H1 (cell line): Measurements from ENCODE around the gene SPAG4. TPM values are rescaled to one million over a fixed set of nuclear protein-coding genes. Genes with fewer than 3 reads are reported as not detected.
A peak's percentile ranks its signal among the peaks of the same experiment; 100 is the strongest.

Experiments used
- CTCF ChIA-PET: fragments of 300-600 bp; sonication (Branson Sonifier 250); formaldehyde crosslinking; loops from one replicate; lab custom pipeline; 2021; ENCODE audit not compliant: partially characterized antibody; lab: Charles Lee
- POLR2A ChIA-PET: fragments of 300-600 bp; sonication (Branson Sonifier 250); formaldehyde crosslinking; loops from one replicate; lab custom pipeline; 2021; ENCODE audit warnings: inconsistent platforms; ENCODE audit not compliant: partially characterized antibody; lab: Charles Lee
- DNase-seq, 2 experiments: peaks; one replicate each; pipeline versions ENCODE4 v3.0.0 to v3.0.0-alpha.2; 2010 to 2022; ENCODE audit warnings: low spot score in 2 of 2, low read depth in 1 of 2, mixed read lengths in 1 of 2
- FAIRE-seq: peaks from 2 replicates; lab custom pipeline; 2011; peaks lifted over from hg19 to GRCh38; lab: Jason Lieb, UNC
- H2AFZ ChIP-seq: 2 replicates; pipeline ENCODE4 v1.8.1; 2012; ENCODE audit warnings: low read length, inconsistent platforms
- H2AK5ac ChIP-seq: 2 replicates; pipeline ENCODE4 v1.6.1; 2013; ENCODE audit warnings: low read depth, low read length
- H2BK120ac ChIP-seq: replicated peaks from 2 replicates; pipeline ENCODE3; 2013; ENCODE audit warnings: low read depth, low read length, inconsistent platforms
- H2BK12ac ChIP-seq: 2 replicates; pipeline ENCODE4 v1.6.1; 2013; ENCODE audit warnings: low read depth, low read length
- H2BK15ac ChIP-seq: 2 replicates; pipeline ENCODE4 v1.6.1; 2013; ENCODE audit warnings: low read length
- H2BK20ac ChIP-seq: 2 replicates; pipeline ENCODE4 v1.6.1; 2013; ENCODE audit warnings: low read length
- H2BK5ac ChIP-seq: 2 replicates; pipeline ENCODE4 v1.6.1; 2013; ENCODE audit warnings: low read depth, low read length
- H3K14ac ChIP-seq: 2 replicates; pipeline ENCODE4 v1.6.1; 2013; ENCODE audit warnings: inconsistent platforms; ENCODE audit not compliant: insufficient read length
- H3K18ac ChIP-seq: 2 replicates; pipeline ENCODE4 v1.6.1; 2013; ENCODE audit warnings: low read length; ENCODE audit errors: extremely low read depth
- H3K23ac ChIP-seq: 2 replicates; pipeline ENCODE4 v1.6.1; 2013; ENCODE audit warnings: inconsistent platforms; ENCODE audit not compliant: insufficient read length
- H3K23me2 ChIP-seq: 2 replicates; pipeline ENCODE4 v1.6.1; 2013; ENCODE audit warnings: low read depth, low read length
- H3K27ac ChIP-seq: 2 replicates; pipeline ENCODE4 v1.6.1; 2011; ENCODE audit warnings: low read depth, low read length, inconsistent platforms
- H3K27me3 ChIP-seq, 4 experiments: replicated peaks in 1 of 4; 1 replicate in 1 of 4; 2 replicates in 3 of 4; pipeline versions ENCODE4 v1.6.1 to v1.8.1; 2011 to 2013; ENCODE audit warnings: low read length in 3 of 4, mild to moderate bottlenecking in 3 of 4, inconsistent platforms in 2 of 4, mixed read lengths in 2 of 4, moderate library complexity in 1 of 4; ENCODE audit not compliant: control insufficient read depth in 3 of 4, insufficient read depth in 3 of 4; ENCODE audit errors: extremely low read depth in 1 of 4
- H3K36me3 ChIP-seq, 4 experiments: 2 replicates each; pipeline versions ENCODE4 v1.6.1 to v1.8.1; 2011 to 2013; ENCODE audit warnings: mild to moderate bottlenecking in 4 of 4, low read length in 3 of 4, moderate library complexity in 2 of 4, control low read depth in 1 of 4, inconsistent platforms in 1 of 4; ENCODE audit not compliant: insufficient read depth in 4 of 4, control insufficient read depth in 2 of 4
- H3K4ac ChIP-seq: replicated peaks from 2 replicates; pipeline ENCODE3; 2013; ENCODE audit warnings: low read length, low read depth, mixed read lengths, inconsistent platforms; ENCODE audit not compliant: insufficient read length
- H3K4me1 ChIP-seq, 4 experiments: replicated peaks in 1 of 4; 1 replicate in 1 of 4; 2 replicates in 3 of 4; pipeline versions ENCODE4 v1.6.1 to v1.8.1; 2011 to 2013; ENCODE audit warnings: low read length in 3 of 4, inconsistent platforms in 2 of 4, mixed read lengths in 1 of 4; ENCODE audit not compliant: insufficient read depth in 4 of 4, control insufficient read depth in 3 of 4
- H3K4me2 ChIP-seq, 2 experiments: 2 replicates each; pipeline versions ENCODE4 v1.6.1 to v1.8.1; 2011 to 2013; ENCODE audit warnings: low read depth in 2 of 2, low read length in 2 of 2, control low read depth in 1 of 2, inconsistent platforms in 1 of 2, mild to moderate bottlenecking in 1 of 2; ENCODE audit not compliant: insufficient read depth in 1 of 2
- H3K4me3 ChIP-seq, 4 experiments: fragments of 200-600, 300-600 bp in 1 of 4; sonication (generic), shearing (Covaris generic), sonication (Bioruptor Twin) in 1 of 4; 2 replicates each; pipeline versions ENCODE4 v1.5.1 to v1.8.1; 2011 to 2016; ENCODE audit warnings: low read length in 4 of 4, low read depth in 3 of 4, control low read depth in 2 of 4, inconsistent platforms in 2 of 4, mild to moderate bottlenecking in 2 of 4, mixed read lengths in 1 of 4, moderate library complexity in 1 of 4; ENCODE audit not compliant: insufficient read depth in 2 of 4; ENCODE audit errors: extremely low read depth in 1 of 4
- H3K56ac ChIP-seq: replicated peaks from 2 replicates; pipeline ENCODE3; 2013; ENCODE audit warnings: low read depth, mild to moderate bottlenecking, mixed read lengths, low read length, inconsistent platforms; ENCODE audit not compliant: insufficient read length
- H3K79me1 ChIP-seq: 2 replicates; pipeline ENCODE4 v1.6.1; 2013; ENCODE audit warnings: low read depth, low read length, control low read depth
- H3K79me2 ChIP-seq, 2 experiments: 2 replicates each; pipeline versions ENCODE4 v1.6.1 to v1.8.1; 2012 to 2013; ENCODE audit warnings: low read length in 2 of 2, mild to moderate bottlenecking in 2 of 2, inconsistent platforms in 1 of 2; ENCODE audit not compliant: insufficient read depth in 2 of 2, control insufficient read depth in 1 of 2
- H3K9ac ChIP-seq, 4 experiments: replicated peaks in 1 of 4; 1 replicate in 1 of 4; 2 replicates in 3 of 4; pipeline versions ENCODE4 v1.6.1 to v1.8.1; 2011 to 2013; ENCODE audit warnings: low read depth in 3 of 4, low read length in 3 of 4, control low read depth in 2 of 4, mild to moderate bottlenecking in 2 of 4, moderate library complexity in 2 of 4, inconsistent platforms in 1 of 4; ENCODE audit errors: extremely low read depth in 1 of 4
- H3K9me3 ChIP-seq, 2 experiments: 2 replicates each; pipeline versions ENCODE4 v1.6.1 to v1.8.1; 2012 to 2013; ENCODE audit warnings: mild to moderate bottlenecking in 2 of 2, moderate library complexity in 2 of 2, control low read depth in 1 of 2, inconsistent platforms in 1 of 2, low read depth in 1 of 2, low read length in 1 of 2, mixed read lengths in 1 of 2; ENCODE audit not compliant: insufficient read depth in 2 of 2
- H4K20me1 ChIP-seq, 2 experiments: replicated peaks in 1 of 2; 2 replicates each; pipeline versions ENCODE3 to v1.8.1; 2011 to 2013; ENCODE audit warnings: inconsistent platforms in 2 of 2, low read length in 2 of 2, mild to moderate bottlenecking in 1 of 2; ENCODE audit not compliant: insufficient read depth in 2 of 2, control insufficient read depth in 1 of 2
- H4K5ac ChIP-seq: 2 replicates; pipeline ENCODE4 v1.6.1; 2013; ENCODE audit warnings: low read length, low read depth, mixed read lengths, inconsistent platforms; ENCODE audit not compliant: insufficient read length
- H4K8ac ChIP-seq: 2 replicates; pipeline ENCODE4 v1.8.0; 2013; ENCODE audit warnings: mild to moderate bottlenecking, moderate library complexity, low read length, inconsistent platforms; ENCODE audit not compliant: insufficient read depth; ENCODE audit errors: extremely low read depth
- H4K91ac ChIP-seq: replicated peaks from 2 replicates; pipeline ENCODE3; 2013; ENCODE audit warnings: low read length, mixed read lengths, inconsistent platforms; ENCODE audit not compliant: insufficient read length
- CTCF ChIP-seq, 3 experiments: IDR thresholded peaks; 1 replicate in 2 of 3; 2 replicates in 1 of 3; pipeline versions ENCODE4 v1.5.1 to v1.6.1; 2011; ENCODE audit warnings: low read length in 3 of 3, mild to moderate bottlenecking in 3 of 3, inconsistent platforms in 2 of 3, low read depth in 1 of 3, moderate library complexity in 1 of 3; ENCODE audit not compliant: insufficient read depth in 1 of 3; ENCODE audit errors: control extremely low read depth in 1 of 3
- KDM4A ChIP-seq: IDR thresholded peaks from one replicate; pipeline ENCODE4 v1.7.1; 2012; ENCODE audit warnings: low read depth, mild to moderate bottlenecking, moderate library complexity, low read length, inconsistent platforms; ENCODE audit not compliant: severe bottlenecking
- WGBS, 2 experiments: shearing (Covaris generic) in 1 of 2; methylation state at CpG; one replicate each; pipeline versions ENCODE4 v1.1.6 to v1.1.7; 2013 to 2015; ENCODE audit warnings: low lambda C conversion rate in 2 of 2, mixed read lengths in 2 of 2, inconsistent platforms in 1 of 2, low coverage in 1 of 2, missing lambda C conversion rate in 1 of 2; ENCODE audit not compliant: insufficient replicate concordance in 2 of 2, insufficient coverage in 1 of 2, insufficient read length in 1 of 2; ENCODE audit errors: extremely low coverage in 1 of 2, missing lambda C conversion rate in 1 of 2; 5-methylcytosine and 5-hydroxymethylcytosine counted together
- polyA plus RNA-seq, 7 experiments: library from polyadenylated mRNA; depleted of rRNA in 3 of 7; stranded (reverse) in 5 of 7; unstranded in 2 of 7; fragments of >200 nt in 5 of 7; fragments of 200-250 nt in 2 of 7; gene quantifications; 1 replicate in 5 of 7; 2 replicates in 1 of 7; 4 replicates in 1 of 7; pipeline versions ENCODE4 v1.2.1 to v1.2.3, GENCODE V29; 2011 to 2013; ENCODE audit warnings: missing spikeins in 2 of 7, mixed read lengths in 2 of 7
- total RNA-seq: library from RNA; stranded (reverse); fragmentation: NEBNext Ultra II Directional; extraction: Animal tissue kit (Norgen Biotek cat#: 25700); gene quantifications from 2 replicates; pipeline ENCODE4 v1.2.1, GENCODE V29; 2021
- TF ChIP-seq, protein P1 (sequence below): IDR thresholded peaks from 2 replicates; pipeline ENCODE4 v1.6.1; 2012; ENCODE audit warnings: inconsistent platforms

SPAG4 gene
- total and polyA plus RNA-seq, 2 of the 8 experiments (the other 6 are each of a cell fraction or from before 2014, with no cell fraction given): 2.4 to 6.0 TPM

GRCh38 chr20:35600176-35600992, 15.2 kb upstream of the SPAG4 start:
- Histone ChIP-seq H3K4ac (no peak overlapping the region), H3K36me3 (no peaks in the 10 kb centered on the region), H2AFZ (peak overlapping the region; percentile 77; the same call in 1 of the 2 replicates), H3K56ac (no peak overlapping the region), H2BK20ac (0 out of 2 replicates have a peak overlapping the region, but pooled peaks have one; percentile 34), H2BK5ac (no peak overlapping the region), H3K79me2 (no peaks in the 10 kb centered on the region), H3K9me3 (no peaks in the 10 kb centered on the region), H2AK5ac (no peak overlapping the region; the same call in 1 of the 2 replicates), H2BK120ac (no peak overlapping the region), H3K23ac (no peak overlapping the region), H3K18ac (peak overlapping the region; percentile 83; the same call in 1 of the 2 replicates), H4K5ac (no peak overlapping the region), H3K14ac (no peak overlapping the region), H4K91ac (peak overlapping the region; percentile 51), H3K23me2 (peaks cover 11% of the 10 kb centered on the region; the same call in 1 of the 2 replicates), H2BK15ac (peak overlapping the region; percentile 72), H3K27ac (no peak overlapping the region), H3K4me3 (peak overlapping the region; percentile 28 to 66 (median 46)), H3K79me1 (no peaks in the 10 kb centered on the region), H3K27me3 (peaks cover 6 to 46% (median 34%) of the 10 kb centered on the region in 4 experiments), H3K9ac (no peak overlapping the region; a peak in 1 of 7 replicates), H4K20me1 (peaks cover 0 to 2% of the 10 kb centered on the region in 2 experiments), H4K8ac (no peak overlapping the region; the same call in 1 of the 2 replicates), H3K4me1 (peaks cover 0 to 14% (median 7%) of the 10 kb centered on the region in 4 experiments; a peak in 4 of 7 replicates), H2BK12ac (peak overlapping the region; percentile 81; the same call in 1 of the 2 replicates), H3K4me2 (peak overlapping the region; percentile 75 to 82)
- WGBS, 2 experiments: 41% methylated on average over 33 of the region's 34 CpGs; no CpG with 5 or more reads in 1 of the 2 experiments
- POLR2A ChIA-PET: interaction anchor here (0.9 to 2.1 kb wide), 15 partner anchors 9 to 354 kb away, joined by 3 to 13 read pairs (median 4); partner anchors contain the start of genes CEP250, CPNE1, ERGIC3 and RBM12
- no peak for FAIRE-seq
- CTCF ChIA-PET: interaction anchor here (0.5 to 8.3 kb wide), 8 partner anchors 9 to 88 kb away, joined by 3 to 121 read pairs (median 4); partner anchors contain the start of gene SPAG4
- TF ChIP-seq, protein P1, sequence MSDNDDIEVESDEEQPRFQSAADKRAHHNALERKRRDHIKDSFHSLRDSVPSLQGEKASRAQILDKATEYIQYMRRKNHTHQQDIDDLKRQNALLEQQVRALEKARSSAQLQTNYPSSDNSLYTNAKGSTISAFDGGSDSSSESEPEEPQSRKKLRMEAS: 0 out of 2 replicates have a peak, but pooled peaks have one; percentile 12
- TF ChIP-seq KDM4A (peak; percentile 2), CTCF (IDR thresholded peaks at IDR 0.05; ENCODE audit: control extremely low read depth in 1 of 3, insufficient read depth in 1 of 3, low read depth in 1 of 3, low read length in 3 of 3) (no peak)
- peak in 1 of 2 experiments; percentile 78 for DNase-seq
